ENCODE data around the gene AGER. TPM values are rescaled to one million over a fixed set of nuclear protein-coding genes. Genes with fewer than 3 reads are reported as not detected.
"Not testable (repeated sequence)": the region's sequence is repeated elsewhere in the genome, so short reads cannot be mapped to it uniquely, and the experiment has no call there.

The AGER gene
- total RNA-seq, 6 experiments from 2014 or later: 0.81 to 3.4 (median 1.8) TPM

- Histone ChIP-seq H3K27ac (no peak overlapping the region), H3K9me3 (no peaks in the 10 kb centered on the region), H3K36me3 (no peaks in the 10 kb centered on the region), H3K27me3 (peaks cover 0 to 6% of the 10 kb centered on the region in 2 donors), H3K4me1 (no peaks in the 10 kb centered on the region), H3K4me3 (no peak overlapping the region)
- 34% methylated on average over 4 of the region's 4 CpGs for WGBS (ENCODE audit: insufficient coverage, low coverage, low lambda C conversion rate, missing lambda C conversion rate)
- TF ChIP-seq POLR2A (IDR thresholded peaks at IDR 0.05): no peak
- TF ChIP-seq CTCF (IDR thresholded peaks at IDR 0.05): no peak
- no peak for ATAC-seq
- no peak for DNase-seq
- intact Hi-C loops (cut with DNase I): no loop called here
Measured at GRCh38 chr6:32146687-32147086, 37.4 kb downstream of the AGER start.

GRCh38 chr6:32146287-32146686 lies 37.8 kb downstream of the AGER start:
- no peak for ATAC-seq
- no peaks in the 10 kb centered on the region for H3K4me1 ChIP-seq
- no peaks in the 10 kb centered on the region for H3K36me3 ChIP-seq
- intact Hi-C loops (cut with DNase I): no loop called here
- DNase-seq: no peak
- no peak overlapping the region for H3K27ac ChIP-seq
- peaks cover 0 to 6% of the 10 kb centered on the region in 2 donors for H3K27me3 ChIP-seq
- WGBS (ENCODE audit: insufficient coverage, low coverage, low lambda C conversion rate, missing lambda C conversion rate): 78% methylated on average over 1 of the region's 1 CpG
- no peak overlapping the region for H3K4me3 ChIP-seq
- no peaks in the 10 kb centered on the region for H3K9me3 ChIP-seq
- TF ChIP-seq POLR2A (IDR thresholded peaks at IDR 0.05): no peak
- TF ChIP-seq CTCF (IDR thresholded peaks at IDR 0.05): no peak

- H3K36me3 ChIP-seq; DNase-seq; H3K4me1 ChIP-seq; ATAC-seq; H3K27me3 ChIP-seq; H3K4me3 ChIP-seq; H3K27ac ChIP-seq; intact Hi-C loops (cut with DNase I); H3K9me3 ChIP-seq: not testable (repeated sequence)
- WGBS (ENCODE audit: insufficient coverage, low coverage, low lambda C conversion rate, missing lambda C conversion rate): 80% methylated on average over 7 of the region's 7 CpGs
Measured at GRCh38 chr6:32144238-32144637, 39.8 kb downstream of the AGER start.

GRCh38 chr6:32140420-32141046 lies 43.5 kb downstream of the AGER start:
- ATAC-seq (peak in 2 of 4 donors; percentile 45 to 65), DNase-seq (no peak)
- Histone ChIP-seq H3K4me3 (no peak overlapping the region), H3K27me3 (no peaks in the 10 kb centered on the region), H3K9me3 (no peaks in the 10 kb centered on the region), H3K27ac (peak overlapping the region in 1 of 3 donors; percentile 0), H3K4me1 (peaks cover 0 to 9% (median 0%) of the 10 kb centered on the region in 4 donors), H3K36me3 (no peaks in the 10 kb centered on the region)
- intact Hi-C loops (cut with DNase I): no loop called here
- TF ChIP-seq CTCF (IDR thresholded peaks at IDR 0.05) (no peak), POLR2A (IDR thresholded peaks at IDR 0.05) (no peak)
- WGBS (ENCODE audit: insufficient coverage, low coverage, low lambda C conversion rate, missing lambda C conversion rate): 81% methylated on average over 5 of the region's 5 CpGs

GRCh38 chr6:32139590-32139989 lies 44.5 kb downstream of the AGER start:
- H3K27me3 ChIP-seq: no peaks in the 10 kb centered on the region
- H3K9me3 ChIP-seq: no peaks in the 10 kb centered on the region
- 52% methylated on average over 4 of the region's 5 CpGs for WGBS (ENCODE audit: insufficient coverage, low coverage, low lambda C conversion rate, missing lambda C conversion rate)
- no peak overlapping the region for H3K27ac ChIP-seq
- H3K4me1 ChIP-seq: peaks cover 0 to 9% (median 0%) of the 10 kb centered on the region in 4 donors
- TF ChIP-seq CTCF (IDR thresholded peaks at IDR 0.05) (no peak), POLR2A (IDR thresholded peaks at IDR 0.05) (no peak)
- no peaks in the 10 kb centered on the region for H3K36me3 ChIP-seq
- DNase-seq (no peak), ATAC-seq (no peak)
- intact Hi-C loops (cut with DNase I): no loop called here
- no peak overlapping the region for H3K4me3 ChIP-seq
